Myometrial cell (primary cell): Measurements from ENCODE around the gene NMBR. TPM values are rescaled to one million over a fixed set of nuclear protein-coding genes. Genes with fewer than 3 reads are reported as not detected.

Experiments used
- total RNA-seq: library from RNA; depleted of rRNA; stranded (reverse); fragments of >200 nt; gene quantifications from 2 replicates; pipeline ENCODE4 v1.2.3, GENCODE V29; 2015

NMBR gene
- not detected in 2 replicates for total RNA-seq

GRCh38 chr6:142146828-142147662, at the start of gene NMBR, which contains the start of gene VTA1:
NMBR (minus strand) TSS chr6:142147122; CDS start chr6:142088658, 58,464 bp downstream.
VTA1 (plus strand) TSS chr6:142147263; CDS start chr6:142147288, 25 bp downstream.

GRCh38 chr6:142132625-142133024, 14.3 kb downstream of the NMBR start, which contains the start of gene GJE1:
GJE1 (plus strand) TSS chr6:142132925; CDS start chr6:142133159, 234 bp downstream.

Other genes with a start within 250 kb of the NMBR start
- not detected in 2 replicates for gene GJE1, start 14.2 kb downstream of the NMBR start, total RNA-seq
- gene VTA1, start 141 bp upstream of the NMBR start, total RNA-seq: 41.2 and 73.7 TPM in 2 replicates
- 16.7 and 22.0 TPM in 2 replicates for gene ADGRG6, start 154.9 kb upstream of the NMBR start, total RNA-seq